Endothelial cell of umbilical vein (primary cell): ENCODE measurements around the gene ITGA1. TPM values are rescaled to one million over a fixed set of nuclear protein-coding genes. Genes with fewer than 3 reads are reported as not detected.

Experiments
- BruUV-seq: library from RNA; stranded (reverse); fragments of 400-500 nt; replicated peaks from 2 replicates; lab custom pipeline; 2021; lab: Mats Ljungman, UMichigan
- CTCF ChIA-PET: fragments of 300-600, 350-600 bp; sonication (Branson Sonifier 250); formaldehyde crosslinking; loops from one replicate; lab custom pipeline; 2021; ENCODE audit warnings: antibody characterized with exemption, inconsistent platforms; lab: Charles Lee
- POLR2A ChIA-PET: fragments of 300-600, 350-600 bp; sonication (Branson Sonifier 250); formaldehyde crosslinking; loops from one replicate; lab custom pipeline; 2021; ENCODE audit warnings: antibody characterized with exemption, inconsistent platforms; lab: Charles Lee
- DNase-seq: peaks from one replicate; pipeline ENCODE4 v3.0.0-alpha.2; 2011; ENCODE audit warnings: low read depth, low spot score
- FAIRE-seq: peaks from 2 replicates; lab custom pipeline; 2011; peaks lifted over from hg19 to GRCh38; lab: Jason Lieb, UNC
- H2AFZ ChIP-seq: 2 replicates; pipeline ENCODE4 v1.6.0; 2012; ENCODE audit warnings: low read depth, low read length, control low read depth, inconsistent platforms
- H3K27ac ChIP-seq: 2 replicates; pipeline ENCODE4 v1.5.1; 2011; ENCODE audit warnings: low read depth, mild to moderate bottlenecking, control low read depth, low read length, moderate library complexity; ENCODE audit not compliant: insufficient read depth
- H3K27me3 ChIP-seq, 2 experiments: 2 replicates each; pipeline versions ENCODE4 v1.6.0 to v1.6.1; 2011; ENCODE audit warnings: low read length in 2 of 2, mixed read lengths in 1 of 2; ENCODE audit not compliant: control insufficient read depth in 2 of 2, insufficient read depth in 2 of 2
- H3K36me3 ChIP-seq, 2 experiments: 2 replicates in 1 of 2; 3 replicates in 1 of 2; pipeline ENCODE4 v1.5.1; 2011; ENCODE audit warnings: low read length in 2 of 2, mild to moderate bottlenecking in 1 of 2, moderate library complexity in 1 of 2; ENCODE audit not compliant: control insufficient read depth in 2 of 2, insufficient read depth in 2 of 2; ENCODE audit errors: extremely low read depth in 1 of 2
- H3K4me1 ChIP-seq: 3 replicates; pipeline ENCODE4 v1.5.1; 2011; ENCODE audit warnings: mild to moderate bottlenecking, low read length; ENCODE audit not compliant: control insufficient read depth, insufficient read depth; ENCODE audit errors: extremely low read depth
- H3K4me2 ChIP-seq: 2 replicates; pipeline ENCODE4 v1.6.1; 2011; ENCODE audit warnings: low read length, control low read depth, mixed read lengths; ENCODE audit not compliant: insufficient read depth
- H3K4me3 ChIP-seq, 3 experiments: fragments of 200-600 bp in 1 of 3; sonication (generic), shearing (Covaris generic) in 1 of 3; replicated peaks in 1 of 3; 2 replicates each; pipeline ENCODE4 v1.5.1; 2011 to 2016; ENCODE audit warnings: control low read depth in 3 of 3, low read length in 3 of 3, mild to moderate bottlenecking in 2 of 3, inconsistent platforms in 1 of 3, low read depth in 1 of 3, moderate library complexity in 1 of 3; ENCODE audit not compliant: insufficient read depth in 1 of 3
- H3K79me2 ChIP-seq: 2 replicates; pipeline ENCODE4 v1.6.0; 2012; ENCODE audit warnings: low read length, inconsistent platforms; ENCODE audit not compliant: control insufficient read depth, insufficient read depth
- H3K9ac ChIP-seq: replicated peaks from 2 replicates; pipeline ENCODE3; 2011; ENCODE audit warnings: low read length, control low read depth; ENCODE audit not compliant: insufficient read depth; ENCODE audit errors: extremely low read depth
- H3K9me1 ChIP-seq: replicated peaks from 3 replicates; pipeline ENCODE4 v1.6.0; 2011; ENCODE audit warnings: mild to moderate bottlenecking, low read length; ENCODE audit not compliant: control insufficient read depth, insufficient read depth; ENCODE audit errors: extremely low read depth
- H3K9me3 ChIP-seq: replicated peaks from 2 replicates; pipeline ENCODE4 v1.5.1; 2012; ENCODE audit warnings: low read length, inconsistent platforms; ENCODE audit not compliant: control insufficient read depth, insufficient read depth
- H4K20me1 ChIP-seq: replicated peaks from 2 replicates; pipeline ENCODE3; 2011; ENCODE audit warnings: mild to moderate bottlenecking, low read length; ENCODE audit not compliant: control insufficient read depth, insufficient read depth; ENCODE audit errors: extremely low read depth
- CTCF ChIP-seq, 2 donors: IDR thresholded peaks; 1 replicate in 1 of 2; 2 replicates in 1 of 2; pipeline ENCODE4 v1.5.1; 2011; ENCODE audit warnings: low read length in 2 of 2, mild to moderate bottlenecking in 2 of 2, moderate library complexity in 2 of 2, control low read depth in 1 of 2, inconsistent platforms in 1 of 2, low read depth in 1 of 2; ENCODE audit not compliant: insufficient read depth in 1 of 2; ENCODE audit errors: extremely low read depth in 1 of 2
- EZH2 ChIP-seq: IDR thresholded peaks from 2 replicates; pipeline ENCODE4 v1.6.1; 2012; ENCODE audit warnings: borderline replicate concordance, low read depth, mild to moderate bottlenecking, moderate library complexity, low read length, inconsistent platforms; ENCODE audit not compliant: severe bottlenecking
- FOS ChIP-seq: IDR thresholded peaks from 2 replicates; pipeline ENCODE4 v1.6.1; 2011; ENCODE audit warnings: mild to moderate bottlenecking, low read length, moderate library complexity, borderline replicate concordance; ENCODE audit not compliant: insufficient read depth
- GATA2 ChIP-seq: IDR thresholded peaks from 2 replicates; pipeline ENCODE4 v1.7.0; 2011; ENCODE audit warnings: low read depth, mild to moderate bottlenecking, moderate library complexity, mixed read lengths, low read length; ENCODE audit not compliant: insufficient read length, insufficient read depth
- JUN ChIP-seq: IDR thresholded peaks from 2 replicates; pipeline ENCODE4 v1.6.1; 2011; ENCODE audit warnings: borderline replicate concordance, low read depth; ENCODE audit not compliant: insufficient read length, insufficient read depth
- MAX ChIP-seq: IDR thresholded peaks from 2 replicates; pipeline ENCODE4 v1.6.1; 2011; ENCODE audit not compliant: insufficient read depth, insufficient read length
- MYC ChIP-seq: IDR thresholded peaks from one replicate; pipeline ENCODE4 v1.6.1; 2011; ENCODE audit warnings: mild to moderate bottlenecking, low read depth, low read length
- POLR2A ChIP-seq: IDR thresholded peaks from 2 replicates; pipeline ENCODE4 v1.6.1; 2012; ENCODE audit warnings: low read depth, mild to moderate bottlenecking, control low read depth, low read length
- POLR2AphosphoS5 ChIP-seq: IDR thresholded peaks from 2 replicates; pipeline ENCODE4 v1.6.1; 2012; ENCODE audit warnings: low read depth, mild to moderate bottlenecking, control low read depth, low read length, moderate library complexity; ENCODE audit not compliant: insufficient read depth
- dilution Hi-C: fragments of 300-500 bp; cut with MboI; formaldehyde crosslinking; loops from one replicate; pipeline ENCODE4 v1.15.0; 2019; ENCODE audit warnings: low sequenced_read_pairs; ENCODE audit not compliant: extremely low pct_ligation_motif_present
- intact Hi-C: fragments of 100-400 bp; cut with micrococcal nuclease; formaldehyde crosslinking; loops from one replicate; pipeline ENCODE4 v1.10.0; 2022
- polyA plus RNA-seq, 4 experiments: library from polyadenylated mRNA; depleted of rRNA in 3 of 4; stranded (reverse) in 3 of 4; unstranded in 1 of 4; fragments of >200 nt; gene quantifications; 2 replicates each; pipeline versions ENCODE4 v1.2.1 to v1.2.3, GENCODE V29; 2011 to 2012; ENCODE audit warnings: missing spikeins in 1 of 4
- total RNA-seq: library from RNA; stranded (reverse); gene quantifications from 2 replicates; pipeline ENCODE4 v1.2.3, GENCODE V29; 2021

The ITGA1 gene
- total and polyA plus RNA-seq, 2 donors (not counting 3 experiments of a cell fraction or from before 2014, with no cell fraction given), result 0.65 to 1.9 TPM

DNA sequence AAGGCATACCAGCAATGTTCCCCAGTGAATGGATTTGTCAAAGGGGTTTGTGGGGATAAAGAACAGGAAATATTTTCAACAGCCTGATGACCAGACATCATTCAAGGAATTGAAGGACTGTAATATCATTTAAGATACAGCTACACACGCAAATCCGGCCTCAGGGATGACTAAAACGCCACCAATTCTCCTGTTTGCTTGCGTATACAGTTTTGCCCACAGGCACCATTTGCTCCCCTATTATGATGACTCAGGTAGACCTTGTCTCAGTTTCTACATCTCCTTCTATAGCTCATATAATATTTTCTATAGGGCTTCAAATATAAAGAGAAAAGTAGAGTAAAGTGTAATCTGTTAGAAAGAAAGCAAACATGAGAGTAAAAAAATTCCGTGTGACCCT is 29.7 kb upstream of the ITGA1 start:
- FAIRE-seq, result no peak
- ChIA-PET CTCF (interaction anchor here (0.5 to 1.7 kb wide), 6 partner anchors 10 to 1003 kb away, joined by 3 to 4 read pairs (median 3); no protein-coding TSS in a partner anchor), POLR2A (no interaction called here)
- Histone ChIP-seq H2AFZ (no peak overlapping the region), H3K9ac (no peak overlapping the region), H3K4me1 (no peaks in the 10 kb centered on the region), H3K9me1 (no peaks in the 10 kb centered on the region), H3K79me2 (no peaks in the 10 kb centered on the region), H3K36me3 (no peaks in the 10 kb centered on the region), H3K4me3 (no peak overlapping the region), H3K4me2 (no peak overlapping the region), H3K9me3 (no peaks in the 10 kb centered on the region), H3K27ac (no peak overlapping the region), H4K20me1 (no peaks in the 10 kb centered on the region), H3K27me3 (no peaks in the 10 kb centered on the region)
- no peak for TF ChIP-seq MYC
- TF ChIP-seq CTCF (IDR thresholded peaks at IDR 0.05; ENCODE audit: extremely low read depth in 1 of 2, insufficient read depth in 1 of 2, low read depth in 1 of 2, low read length in 2 of 2), result no peak
- TF ChIP-seq POLR2A, result no peak
- no peak for TF ChIP-seq GATA2
- no peak for TF ChIP-seq EZH2
- TF ChIP-seq MAX, result no peak
- TF ChIP-seq POLR2AphosphoS5, result no peak
- TF ChIP-seq FOS, result no peak
- no peak for TF ChIP-seq JUN
- no peak for DNase-seq
- dilution Hi-C loops, result no loop called here
- intact Hi-C loops, result no loop called here
- BruUV-seq, result no TSS peak
